GM21737 (cell line): ENCODE data around the gene HES5.

Experiments used
- ATAC-seq: cut with Tn5 transposase; IDR thresholded peaks from one replicate; pipeline ENCODE4 v1.9.1; 2021; ENCODE audit warnings: mild to moderate bottlenecking, moderate library complexity; ENCODE audit not compliant: unreplicated experiment

HES5 gene

GRCh38 chr1:2502661-2503553, 27.2 kb downstream of the HES5 start:
- no peak for ATAC-seq

DNA sequence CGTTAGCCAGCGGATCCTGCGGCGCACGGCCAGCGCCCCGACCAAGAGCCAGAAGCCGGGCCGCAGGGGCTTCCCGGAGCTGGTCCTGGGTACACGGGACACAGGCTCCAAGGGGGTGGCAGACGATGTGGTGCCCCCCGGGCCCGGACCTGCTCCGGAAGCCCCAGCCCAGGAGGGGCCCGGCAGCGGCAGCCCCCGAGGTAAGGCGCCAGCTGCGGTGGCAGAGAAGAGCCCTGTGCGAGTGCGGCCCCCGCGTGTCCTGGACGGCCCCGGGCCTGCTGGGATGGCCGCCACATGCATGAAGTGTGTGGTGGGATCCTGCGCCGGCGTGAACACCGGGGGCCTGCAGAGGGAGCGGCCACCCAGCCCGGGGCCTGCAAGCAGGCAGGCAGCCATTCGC, 27.9 kb downstream of the HES5 start:
- no peak for ATAC-seq

DNA sequence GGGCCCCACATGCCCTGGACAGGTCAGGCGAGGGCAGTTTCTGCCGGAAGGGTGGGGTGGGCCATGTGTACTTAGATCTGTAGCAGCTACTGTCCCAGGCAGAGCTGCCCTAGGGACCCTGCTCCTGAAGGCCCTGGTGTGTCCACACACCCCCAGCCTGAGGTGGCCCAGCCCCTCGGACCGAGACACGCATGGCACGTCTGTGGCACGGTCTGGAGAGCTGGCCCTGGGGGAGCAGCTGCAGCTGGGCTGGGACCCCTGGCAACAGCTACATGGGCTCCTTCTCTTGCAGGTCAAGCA, 28.3 kb downstream of the HES5 start:
- ATAC-seq, result no peak

GRCh38 chr1:2501041-2501819, 28.8 kb downstream of the HES5 start:
- ATAC-seq, result no peak

- no peak for ATAC-seq
Observed at GRCh38 chr1:2499986-2500596, 30.0 kb downstream of the HES5 start.

GRCh38 chr1:2499260-2499659, 30.8 kb downstream of the HES5 start:
- ATAC-seq, result no peak

- no peak for ATAC-seq
Observed at GRCh38 chr1:2498648-2499047, 31.4 kb downstream of the HES5 start.

DNA sequence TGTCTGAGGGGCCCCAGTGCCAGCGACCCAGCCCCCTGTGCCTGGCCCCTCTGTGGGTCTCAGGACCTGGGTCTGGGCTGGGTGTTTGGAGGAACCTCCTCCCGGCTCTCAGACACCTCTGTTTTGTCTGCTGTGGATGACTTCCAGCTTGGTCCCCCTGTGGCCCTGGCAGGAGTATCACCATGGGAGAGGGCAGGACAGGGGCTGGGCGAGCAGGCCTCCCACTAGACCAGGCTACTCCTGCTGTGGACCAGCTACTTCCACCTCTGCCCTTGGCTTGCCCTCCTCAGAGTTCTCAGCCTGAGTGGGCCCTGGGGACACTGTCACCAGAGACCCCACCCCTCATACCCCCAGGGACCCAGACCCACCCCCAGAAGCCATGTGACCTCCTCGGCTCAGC, 32.2 kb downstream of the HES5 start:
- no peak for ATAC-seq

- no peak for ATAC-seq
Observed at GRCh38 chr1:2496746-2497145, 33.3 kb downstream of the HES5 start.

GRCh38 chr1:2496087-2496622, 33.9 kb downstream of the HES5 start:
- ATAC-seq, result no peak

GRCh38 chr1:2495546-2495945, 34.5 kb downstream of the HES5 start:
- ATAC-seq, result no peak

- no peak for ATAC-seq
Observed at GRCh38 chr1:2495026-2495425, 35.0 kb downstream of the HES5 start.

DNA sequence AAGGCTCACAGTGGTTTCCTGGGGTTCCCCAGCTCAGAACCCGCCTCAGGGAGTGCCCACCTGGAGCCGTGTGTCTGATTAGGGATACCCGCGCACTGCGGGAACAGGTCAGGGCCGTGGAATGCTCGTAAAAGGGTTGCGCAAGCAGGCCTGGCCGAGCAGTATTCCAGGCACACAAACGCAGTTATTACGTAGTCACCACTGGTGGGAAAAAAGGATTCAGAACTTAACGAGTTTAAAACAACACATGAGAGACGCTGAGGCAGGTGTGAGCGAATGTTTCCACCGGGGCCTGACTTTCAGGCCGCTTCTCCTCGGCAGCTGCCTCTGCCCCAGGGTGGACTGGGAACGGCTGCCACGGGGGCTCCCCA, 35.8 kb downstream of the HES5 start:
- ATAC-seq, result no peak

- ATAC-seq, result no peak
Observed at GRCh38 chr1:2493691-2494322, 36.3 kb downstream of the HES5 start.

- ATAC-seq, result no peak
Observed at GRCh38 chr1:2493218-2493617, 36.8 kb downstream of the HES5 start.

- ATAC-seq, result no peak
Observed at GRCh38 chr1:2492091-2492490, 38.0 kb downstream of the HES5 start.

DNA sequence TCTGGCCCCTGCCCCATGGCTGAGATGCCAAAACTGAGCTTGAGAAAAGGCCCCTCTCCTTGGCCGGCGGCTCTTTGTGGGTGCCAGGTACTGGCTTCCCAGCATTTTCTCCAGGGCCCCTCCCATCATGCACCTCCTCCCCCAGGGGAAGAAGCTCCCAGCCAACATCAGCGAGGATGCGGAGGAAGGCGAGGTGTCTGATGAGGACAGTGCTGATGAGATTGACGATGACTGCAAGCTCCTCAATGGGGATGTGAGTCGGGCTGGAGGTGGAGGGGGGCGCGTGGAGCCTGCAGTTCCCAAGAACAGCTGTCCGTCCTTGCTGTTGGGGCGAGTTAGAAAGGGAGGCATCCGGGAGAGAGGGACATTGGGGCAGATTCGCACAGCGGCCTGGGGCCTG, 40.4 kb downstream of the HES5 start:
- no peak for ATAC-seq

- ATAC-seq, result no peak
Observed at GRCh38 chr1:2488688-2489087, 41.4 kb downstream of the HES5 start.

GRCh38 chr1:2486558-2486957, 43.5 kb downstream of the HES5 start:
- no peak for ATAC-seq

DNA sequence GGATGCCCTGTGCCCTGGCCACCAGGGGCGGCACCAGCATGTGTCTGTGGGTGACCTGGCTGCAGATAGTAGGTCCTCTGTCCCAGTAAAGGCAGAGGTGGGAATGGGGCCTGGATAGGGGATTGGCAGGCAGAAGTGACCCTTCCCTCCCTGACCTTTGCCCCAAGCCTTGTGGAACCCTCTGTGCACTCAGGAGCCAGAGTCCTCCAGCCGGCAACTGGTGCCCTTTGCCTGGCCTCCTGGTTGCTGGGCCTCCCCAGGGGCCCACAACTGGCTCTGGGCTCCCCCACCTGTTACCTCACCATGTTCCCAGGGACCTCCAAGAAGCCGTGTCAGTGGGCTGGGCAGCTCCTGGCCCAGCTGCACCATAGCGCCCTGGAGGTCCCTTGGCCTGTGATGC, 44.0 kb downstream of the HES5 start:
- no peak for ATAC-seq

DNA sequence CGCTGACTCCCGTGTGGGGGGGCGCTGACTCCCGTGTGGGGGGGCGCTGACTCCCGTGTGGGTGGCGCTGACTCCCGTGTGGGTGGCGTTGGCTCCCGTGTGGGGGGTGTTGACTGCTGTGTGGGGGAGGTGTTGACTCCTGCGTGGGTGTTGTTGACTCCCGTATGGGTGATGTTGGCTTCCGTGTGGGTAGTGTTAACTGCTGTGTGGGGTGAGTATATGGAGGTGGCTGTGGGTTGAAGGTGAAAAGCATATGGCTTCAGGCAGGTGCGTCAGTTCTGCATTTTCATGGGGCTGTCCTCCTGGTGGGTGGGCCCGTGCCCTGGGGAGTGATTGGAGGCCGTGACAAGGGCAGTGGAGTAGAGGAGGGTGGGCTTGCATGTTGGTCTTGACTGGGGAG, 46.1 kb downstream of the HES5 start:
- no peak for ATAC-seq
